DMS53 (cell line): ENCODE data around the gene ANKAR.
A peak's percentile ranks its signal among the peaks of the same experiment; 100 is the strongest.
"Not testable (repeated sequence)": the region's sequence is repeated elsewhere in the genome, so short reads cannot be mapped to it uniquely, and the experiment has no call there.

Experiments
- DNase-seq: peaks from one replicate; lab custom pipeline; 2025; lab: John Stamatoyannopoulos, UW

ANKAR gene

GRCh38 chr2:189660803-189661147, 13.7 kb upstream of the ANKAR start:
- no peak for DNase-seq

- DNase-seq: peak; percentile 99
Observed at GRCh38 chr2:189661148-189661956, 13.1 kb upstream of the ANKAR start, which contains the start of gene ASNSD1. Gene ASNSD1, plus strand, starts transcription at chr2:189661459. Its CDS starts 4,674 bp downstream, at chr2:189666133.

GRCh38 chr2:189661957-189662321, 12.5 kb upstream of the ANKAR start:
- peak; percentile 28 for DNase-seq

- DNase-seq: no peak
Observed at GRCh38 chr2:189662669-189663226, 11.7 kb upstream of the ANKAR start.

- not testable (repeated sequence) for DNase-seq
Observed at GRCh38 chr2:189663319-189663718, 11.2 kb upstream of the ANKAR start.

- DNase-seq: no peak
Observed at GRCh38 chr2:189669913-189670312, 4.6 kb upstream of the ANKAR start.

GRCh38 chr2:189673661-189674373, 653 bp upstream of the ANKAR start:
- peak; percentile 38 for DNase-seq

GRCh38 chr2:189676471-189676870, 2.0 kb downstream of the ANKAR start:
- DNase-seq: no peak

- DNase-seq: no peak
Observed at GRCh38 chr2:189679226-189679625, 4.8 kb downstream of the ANKAR start.

GRCh38 chr2:189681203-189681602, 6.7 kb downstream of the ANKAR start:
- DNase-seq: no peak

- no peak for DNase-seq
Observed at GRCh38 chr2:189681903-189682302, 7.4 kb downstream of the ANKAR start.

- no peak for DNase-seq
Observed at GRCh38 chr2:189683348-189683747, 8.9 kb downstream of the ANKAR start.

GRCh38 chr2:189684811-189685210, 10.3 kb downstream of the ANKAR start:
- no peak for DNase-seq

- no peak for DNase-seq
Observed at GRCh38 chr2:189685540-189686229, 11.2 kb downstream of the ANKAR start.

GRCh38 chr2:189687796-189688195, 13.3 kb downstream of the ANKAR start:
- not testable (repeated sequence) for DNase-seq

- DNase-seq: no peak
Observed at GRCh38 chr2:189696223-189696622, 21.8 kb downstream of the ANKAR start.

GRCh38 chr2:189698020-189698887, 23.8 kb downstream of the ANKAR start:
- peak; percentile 90 for DNase-seq

- DNase-seq: no peak
Observed at GRCh38 chr2:189700681-189701080, 26.2 kb downstream of the ANKAR start.

- DNase-seq: no peak
Observed at GRCh38 chr2:189702071-189702470, 27.6 kb downstream of the ANKAR start.

GRCh38 chr2:189709501-189710221, 35.2 kb downstream of the ANKAR start:
- no peak for DNase-seq

GRCh38 chr2:189717593-189717992, 43.1 kb downstream of the ANKAR start:
- not testable (repeated sequence) for DNase-seq
